Measurements from ENCODE around the gene CTPS2.
"Not testable (repeated sequence)": the region's sequence is repeated elsewhere in the genome, so short reads cannot be mapped to it uniquely, and the experiment has no call there.

CTPS2 gene

GRCh38 chrX:16601885-16602284, 110.6 kb downstream of the CTPS2 start:
- no peak for DNase-seq

GRCh38 chrX:16594490-16594889, 118.0 kb downstream of the CTPS2 start:
- no peak for DNase-seq

GRCh38 chrX:16593801-16594200, 118.7 kb downstream of the CTPS2 start:
- no peak for DNase-seq

- DNase-seq: no peak
Observed at GRCh38 chrX:16592194-16592770, 120.2 kb downstream of the CTPS2 start.

- no peak for DNase-seq
Observed at GRCh38 chrX:16589826-16590225, 122.6 kb downstream of the CTPS2 start.

- no peak for DNase-seq
Observed at GRCh38 chrX:16589211-16589610, 123.3 kb downstream of the CTPS2 start.

GRCh38 chrX:16588266-16588665, 124.2 kb downstream of the CTPS2 start:
- no peak for DNase-seq

GRCh38 chrX:16587836-16588235, 124.6 kb downstream of the CTPS2 start:
- DNase-seq: no peak

GRCh38 chrX:16586377-16587112, 125.9 kb downstream of the CTPS2 start:
- no peak for DNase-seq

- DNase-seq: no peak
Observed at GRCh38 chrX:16585486-16586376, 126.7 kb downstream of the CTPS2 start.

- not testable (repeated sequence) for DNase-seq
Observed at GRCh38 chrX:16580004-16580797, 132.3 kb downstream of the CTPS2 start.

GRCh38 chrX:16579517-16579916, 133.0 kb downstream of the CTPS2 start:
- DNase-seq: no peak

GRCh38 chrX:16578218-16578617, 134.3 kb downstream of the CTPS2 start:
- DNase-seq: no peak

- no peak for DNase-seq
Observed at GRCh38 chrX:16577483-16578029, 134.9 kb downstream of the CTPS2 start.

GRCh38 chrX:16575388-16575787, 137.1 kb downstream of the CTPS2 start:
- DNase-seq: not testable (repeated sequence)

GRCh38 chrX:16573781-16574180, 138.7 kb downstream of the CTPS2 start:
- DNase-seq: no peak

- DNase-seq: no peak
Observed at GRCh38 chrX:16567681-16568080, 144.8 kb downstream of the CTPS2 start.

GRCh38 chrX:16566571-16566970, 145.9 kb downstream of the CTPS2 start:
- no peak for DNase-seq

- no peak for DNase-seq
Observed at GRCh38 chrX:16560173-16560572, 152.3 kb downstream of the CTPS2 start.

GRCh38 chrX:16559206-16559619, 153.3 kb downstream of the CTPS2 start:
- DNase-seq: no peak

GRCh38 chrX:16558489-16558888, 154.0 kb downstream of the CTPS2 start:
- no peak for DNase-seq

- DNase-seq: no peak
Observed at GRCh38 chrX:16552546-16552945, 159.9 kb downstream of the CTPS2 start.

GRCh38 chrX:16547644-16548043, 164.8 kb downstream of the CTPS2 start:
- no peak for DNase-seq
